IPS-18c (cell line): Measurements from ENCODE around the gene KRTCAP2.
A peak's percentile ranks its signal among the peaks of the same experiment; 100 is the strongest.

Source experiments
- H3K4me3 ChIP-seq: 2 replicates; pipeline ENCODE4 v1.7.0; 2013; ENCODE audit warnings: low read depth, mild to moderate bottlenecking, low read length, moderate library complexity; ENCODE audit not compliant: insufficient read depth
- H3K9me3 ChIP-seq: one replicate; pipeline ENCODE4 v1.6.1; 2013; ENCODE audit warnings: mild to moderate bottlenecking, low read length, moderate library complexity; ENCODE audit not compliant: control insufficient read depth, insufficient read depth

KRTCAP2 gene

GRCh38 chr1:155130272-155131006, 42.7 kb downstream of the KRTCAP2 start:
- Histone ChIP-seq H3K9me3 (peaks cover 2% of the 10 kb centered on the region), H3K4me3 (peak overlapping the region; percentile 50)

GRCh38 chr1:155128755-155129473, 44.2 kb downstream of the KRTCAP2 start:
- peak overlapping the region; percentile 50 for H3K4me3 ChIP-seq

GRCh38 chr1:155127967-155128754, 44.9 kb downstream of the KRTCAP2 start:
- Histone ChIP-seq H3K9me3 (peaks cover 2% of the 10 kb centered on the region), H3K4me3 (peak overlapping the region; percentile 50)

More at GRCh38 chr1:155128755-155129473, 44.2 kb downstream of the KRTCAP2 start:
- peaks cover 2% of the 10 kb centered on the region for H3K9me3 ChIP-seq

GRCh38 chr1:155127105-155127966, 45.8 kb downstream of the KRTCAP2 start, which contains the start of gene EFNA1:
TSS of gene EFNA1 (plus strand) at chr1:155127876. CDS start at chr1:155127978, 102 bp downstream.
- Histone ChIP-seq H3K4me3 (peak within 1 kb of the TSS; percentile 64), H3K9me3 (peaks cover 2% of the 10 kb centered on the region)

GRCh38 chr1:155126556-155127104, 46.5 kb downstream of the KRTCAP2 start:
- peak overlapping the region; percentile 64 for H3K4me3 ChIP-seq

GRCh38 chr1:155125946-155126555, 47.1 kb downstream of the KRTCAP2 start:
- peak overlapping the region; percentile 64 for H3K4me3 ChIP-seq

More at GRCh38 chr1:155126556-155127104, 46.5 kb downstream of the KRTCAP2 start:
- peaks cover 2% of the 10 kb centered on the region for H3K9me3 ChIP-seq

GRCh38 chr1:155125511-155125945, 47.6 kb downstream of the KRTCAP2 start:
- Histone ChIP-seq H3K4me3 (0 out of 2 replicates have a peak overlapping the region, but pooled peaks have one; percentile 64), H3K9me3 (peaks cover 2% of the 10 kb centered on the region)

More at GRCh38 chr1:155125946-155126555, 47.1 kb downstream of the KRTCAP2 start:
- peaks cover 2% of the 10 kb centered on the region for H3K9me3 ChIP-seq

- peaks cover 2% of the 10 kb centered on the region for H3K9me3 ChIP-seq
- 0 out of 2 replicates have a peak overlapping the region, but pooled peaks have one; percentile 4 for H3K4me3 ChIP-seq
These were observed 48.3 kb downstream of the KRTCAP2 start for GRCh38 chr1:155124503-155125463.

GRCh38 chr1:155123801-155124200, 49.3 kb downstream of the KRTCAP2 start:
- no peak overlapping the region for H3K4me3 ChIP-seq
- H3K9me3 ChIP-seq, result no peaks in the 10 kb centered on the region

- Histone ChIP-seq H3K9me3 (no peaks in the 10 kb centered on the region), H3K4me3 (no peak overlapping the region)
These were observed 50.8 kb downstream of the KRTCAP2 start for GRCh38 chr1:155122308-155122707.

GRCh38 chr1:155121249-155121648, 51.9 kb downstream of the KRTCAP2 start:
- Histone ChIP-seq H3K9me3 (no peaks in the 10 kb centered on the region), H3K4me3 (no peak overlapping the region)

- Histone ChIP-seq H3K4me3 (no peak overlapping the region), H3K9me3 (no peaks in the 10 kb centered on the region)
These were observed 52.9 kb downstream of the KRTCAP2 start for GRCh38 chr1:155120253-155120652.
